K562 (cell line): ENCODE measurements around the gene TEX22. TPM values are rescaled to one million over a fixed set of nuclear protein-coding genes. Genes with fewer than 3 reads are reported as not detected.

Source experiments
- EGR1 ChIP-seq: fragments of 450-650 bp; conservative IDR thresholded peaks from 2 replicates; pipeline ENCODE4 v1.6.1; 2017; ENCODE audit warnings: mild to moderate bottlenecking
- ETS1 ChIP-seq: conservative IDR thresholded peaks from 2 replicates; pipeline ENCODE4 v1.6.1; 2011; ENCODE audit warnings: low read depth, mild to moderate bottlenecking, low read length; ENCODE audit not compliant: control insufficient read depth
- IRF2 ChIP-seq: sonication (generic); formaldehyde crosslinking; IDR thresholded peaks from 2 replicates; pipeline ENCODE4 v1.8.1; 2022; ENCODE audit warnings: mild to moderate bottlenecking, missing genetic modification reagents
- MCM3 ChIP-seq: fragments of 450-650 bp; IDR thresholded peaks from 2 replicates; pipeline ENCODE4 v1.6.1; 2016
- NFRKB ChIP-seq: fragments of 450-650 bp; IDR thresholded peaks from 2 replicates; pipeline ENCODE4 v1.6.1; 2016; ENCODE audit warnings: low read depth
- NR4A1 ChIP-seq, 2 experiments: fragments of 250-450 bp in 1 of 2; fragments of 450-650 bp in 1 of 2; sonication (Bioruptor Pico) in 1 of 2; IDR thresholded peaks; 2 replicates each; pipeline versions ENCODE4 v1.4.0 to v1.6.1; 2016 to 2020; ENCODE audit warnings: mild to moderate bottlenecking in 2 of 2, missing compliant biosample characterization in 1 of 2, missing genetic modification characterization in 1 of 2, moderate library complexity in 1 of 2
- POLR2G ChIP-seq: fragments of 200-400 bp; formaldehyde crosslinking; IDR thresholded peaks from 2 replicates; pipeline ENCODE4 v1.6.1; 2017; ENCODE audit warnings: low read depth, mild to moderate bottlenecking, antibody characterized with exemption, low read length, moderate library complexity
- RNF2 ChIP-seq: sonication (generic); IDR thresholded peaks from 2 replicates; pipeline ENCODE4 v1.6.1; 2016
- SREBF2 ChIP-seq: sonication (generic); formaldehyde crosslinking; IDR thresholded peaks from 2 replicates; pipeline ENCODE4 v1.4.0; 2020; ENCODE audit warnings: mild to moderate bottlenecking, missing genetic modification reagents
- SRSF3 ChIP-seq: fragments of 200-400 bp; formaldehyde crosslinking; IDR thresholded peaks from 2 replicates; pipeline ENCODE4 v1.6.1; 2016; ENCODE audit warnings: mild to moderate bottlenecking, low read length, moderate library complexity; ENCODE audit not compliant: insufficient read depth
- XRCC5 ChIP-seq: fragments of 200-400 bp; formaldehyde crosslinking; IDR thresholded peaks from 2 replicates; pipeline ENCODE4 v1.6.1; 2017; ENCODE audit warnings: low read depth, mild to moderate bottlenecking, low read length
- ZC3H11A ChIP-seq: IDR thresholded peaks from 2 replicates; pipeline ENCODE4 v1.6.1; 2012; ENCODE audit warnings: low read depth, low read length, improper control_type of control experiment
- ZFP36 ChIP-seq: fragments of 150-350 bp; IDR thresholded peaks from 2 replicates; pipeline ENCODE4 v1.6.1; 2018; ENCODE audit warnings: low read length, low read depth; ENCODE audit not compliant: partially characterized antibody
- ZNF57 ChIP-seq: fragments of 450-650 bp; formaldehyde crosslinking; IDR thresholded peaks from 2 replicates; pipeline ENCODE4 v1.4.0; 2020; ENCODE audit warnings: mild to moderate bottlenecking, moderate library complexity
- polyA plus RNA-seq, 8 experiments: library from polyadenylated mRNA; depleted of rRNA in 4 of 8; stranded (reverse) in 5 of 8; unstranded in 3 of 8; fragments of >200 nt; fragmentation: Nextera tagmentation in 2 of 8; fragmentation: Illumina TruSeq in 1 of 8; extraction: Ambion mirVana in 2 of 8; extraction: Trizol in 1 of 8; gene quantifications; 2 replicates each; pipeline versions ENCODE4 v1.2.1 to v1.2.3, GENCODE V29; 2011 to 2014; ENCODE audit warnings: inconsistent platforms in 1 of 8, missing spikeins in 1 of 8
- total RNA-seq, 7 experiments: library from RNA; depleted of rRNA in 6 of 7; stranded (reverse); fragments of >200 nt in 6 of 7; fragmentation: Illumina TruSeq in 2 of 7; extraction: Trizol in 2 of 7; gene quantifications; 2 replicates each; pipeline versions ENCODE4 v1.2.1 to v1.2.3, GENCODE V29; 2011 to 2021; ENCODE audit warnings: low replicate concordance in 1 of 7
- TF ChIP-seq, protein P1 (sequence below): sonication (generic); formaldehyde crosslinking; IDR thresholded peaks from 2 replicates; pipeline ENCODE4 v1.8.0; 2022; ENCODE audit warnings: mild to moderate bottlenecking, missing genetic modification reagents
- TF ChIP-seq, protein P2 (sequence below): sonication (generic); formaldehyde crosslinking; IDR thresholded peaks from 2 replicates; pipeline ENCODE4 v1.8.1; 2023; ENCODE audit warnings: mild to moderate bottlenecking, missing genetic modification reagents
- TF ChIP-seq, protein P3 (sequence below): sonication (generic); formaldehyde crosslinking; IDR thresholded peaks from 2 replicates; pipeline ENCODE4 v1.8.1; 2023; ENCODE audit warnings: mild to moderate bottlenecking, missing genetic modification reagents
- TF ChIP-seq, protein P4 (sequence below), 2 experiments: IDR thresholded peaks; 2 replicates each; pipeline ENCODE4 v1.6.1; 2011; ENCODE audit warnings: borderline replicate concordance in 1 of 2, control low read depth in 1 of 2, low read depth in 1 of 2, low read length in 1 of 2, mild to moderate bottlenecking in 1 of 2, mixed read lengths in 1 of 2, moderate library complexity in 1 of 2; ENCODE audit not compliant: insufficient read depth in 1 of 2, insufficient read length in 1 of 2, poor library complexity in 1 of 2, severe bottlenecking in 1 of 2; ENCODE audit errors: extremely low read depth in 1 of 2

TEX22 gene
- total and polyA plus RNA-seq, 9 of the 15 experiments (the other 6 are each of a cell fraction or from before 2014, with no cell fraction given), result 0.04 to 1.7 (median 0.23) TPM; not detected in 2

GRCh38 chr14:105411017-105411941 is 12.9 kb downstream of the TEX22 start (continued):
- TF ChIP-seq IRF2 (CRISPR knock-in tag), result no peak
- TF ChIP-seq MCM3, result no peak
- no peak for TF ChIP-seq SREBF2 (CRISPR knock-in tag)
- TF ChIP-seq, protein P1, sequence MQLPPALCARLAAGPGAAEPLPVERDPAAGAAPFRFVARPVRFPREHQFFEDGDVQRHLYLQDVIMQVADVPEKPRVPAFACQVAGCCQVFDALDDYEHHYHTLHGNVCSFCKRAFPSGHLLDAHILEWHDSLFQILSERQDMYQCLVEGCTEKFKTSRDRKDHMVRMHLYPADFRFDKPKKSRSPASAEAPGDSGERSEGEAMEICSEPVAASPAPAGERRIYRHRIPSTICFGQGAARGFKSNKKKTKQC (CRISPR knock-in tag), result no peak
- TF ChIP-seq NR4A1 (CRISPR knock-in tag; IDR thresholded peaks at IDR 0.05), result no peak
- TF ChIP-seq NR4A1 (tag; IDR thresholded peaks at IDR 0.05), result no peak
- TF ChIP-seq EGR1, result no peak
- TF ChIP-seq POLR2G, result 0 out of 2 replicates have a peak, but pooled peaks have one; percentile 18
- TF ChIP-seq XRCC5, result no peak
- no peak for TF ChIP-seq ZC3H11A
- no peak for TF ChIP-seq SRSF3
- TF ChIP-seq, protein P2, sequence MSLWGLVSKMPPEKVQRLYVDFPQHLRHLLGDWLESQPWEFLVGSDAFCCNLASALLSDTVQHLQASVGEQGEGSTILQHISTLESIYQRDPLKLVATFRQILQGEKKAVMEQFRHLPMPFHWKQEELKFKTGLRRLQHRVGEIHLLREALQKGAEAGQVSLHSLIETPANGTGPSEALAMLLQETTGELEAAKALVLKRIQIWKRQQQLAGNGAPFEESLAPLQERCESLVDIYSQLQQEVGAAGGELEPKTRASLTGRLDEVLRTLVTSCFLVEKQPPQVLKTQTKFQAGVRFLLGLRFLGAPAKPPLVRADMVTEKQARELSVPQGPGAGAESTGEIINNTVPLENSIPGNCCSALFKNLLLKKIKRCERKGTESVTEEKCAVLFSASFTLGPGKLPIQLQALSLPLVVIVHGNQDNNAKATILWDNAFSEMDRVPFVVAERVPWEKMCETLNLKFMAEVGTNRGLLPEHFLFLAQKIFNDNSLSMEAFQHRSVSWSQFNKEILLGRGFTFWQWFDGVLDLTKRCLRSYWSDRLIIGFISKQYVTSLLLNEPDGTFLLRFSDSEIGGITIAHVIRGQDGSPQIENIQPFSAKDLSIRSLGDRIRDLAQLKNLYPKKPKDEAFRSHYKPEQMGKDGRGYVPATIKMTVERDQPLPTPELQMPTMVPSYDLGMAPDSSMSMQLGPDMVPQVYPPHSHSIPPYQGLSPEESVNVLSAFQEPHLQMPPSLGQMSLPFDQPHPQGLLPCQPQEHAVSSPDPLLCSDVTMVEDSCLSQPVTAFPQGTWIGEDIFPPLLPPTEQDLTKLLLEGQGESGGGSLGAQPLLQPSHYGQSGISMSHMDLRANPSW, result no peak
- no peak for TF ChIP-seq ZNF57 (CRISPR knock-in tag)
- TF ChIP-seq, protein P3, sequence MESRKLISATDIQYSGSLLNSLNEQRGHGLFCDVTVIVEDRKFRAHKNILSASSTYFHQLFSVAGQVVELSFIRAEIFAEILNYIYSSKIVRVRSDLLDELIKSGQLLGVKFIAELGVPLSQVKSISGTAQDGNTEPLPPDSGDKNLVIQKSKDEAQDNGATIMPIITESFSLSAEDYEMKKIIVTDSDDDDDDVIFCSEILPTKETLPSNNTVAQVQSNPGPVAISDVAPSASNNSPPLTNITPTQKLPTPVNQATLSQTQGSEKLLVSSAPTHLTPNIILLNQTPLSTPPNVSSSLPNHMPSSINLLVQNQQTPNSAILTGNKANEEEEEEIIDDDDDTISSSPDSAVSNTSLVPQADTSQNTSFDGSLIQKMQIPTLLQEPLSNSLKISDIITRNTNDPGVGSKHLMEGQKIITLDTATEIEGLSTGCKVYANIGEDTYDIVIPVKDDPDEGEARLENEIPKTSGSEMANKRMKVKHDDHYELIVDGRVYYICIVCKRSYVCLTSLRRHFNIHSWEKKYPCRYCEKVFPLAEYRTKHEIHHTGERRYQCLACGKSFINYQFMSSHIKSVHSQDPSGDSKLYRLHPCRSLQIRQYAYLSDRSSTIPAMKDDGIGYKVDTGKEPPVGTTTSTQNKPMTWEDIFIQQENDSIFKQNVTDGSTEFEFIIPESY (CRISPR knock-in tag), result peak; percentile 89
- no peak for TF ChIP-seq ZFP36
- TF ChIP-seq ETS1, result no peak
- no peak for TF ChIP-seq NFRKB
- no peak for TF ChIP-seq RNF2
- TF ChIP-seq, protein P4, sequence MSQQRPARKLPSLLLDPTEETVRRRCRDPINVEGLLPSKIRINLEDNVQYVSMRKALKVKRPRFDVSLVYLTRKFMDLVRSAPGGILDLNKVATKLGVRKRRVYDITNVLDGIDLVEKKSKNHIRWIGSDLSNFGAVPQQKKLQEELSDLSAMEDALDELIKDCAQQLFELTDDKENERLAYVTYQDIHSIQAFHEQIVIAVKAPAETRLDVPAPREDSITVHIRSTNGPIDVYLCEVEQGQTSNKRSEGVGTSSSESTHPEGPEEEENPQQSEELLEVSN (IDR thresholded peaks at IDR 0.05; ENCODE audit: borderline replicate concordance in 1 of 2, extremely low read depth in 1 of 2, insufficient read depth in 1 of 2, insufficient read length in 1 of 2, low read depth in 1 of 2, low read length in 1 of 2, poor library complexity in 1 of 2, severe bottlenecking in 1 of 2), result peak in 1 of 2 experiments; percentile 70
